A673 (cell line): Measurements from ENCODE around the gene TTBK2. TPM values are rescaled to one million over a fixed set of nuclear protein-coding genes. Genes with fewer than 3 reads are reported as not detected.

Source experiments
- BruUV-seq: library from RNA; stranded (reverse); fragments of 400-500 nt; replicated peaks from 2 replicates; lab custom pipeline; 2021; lab: Mats Ljungman, UMichigan
- CTCF ChIA-PET: fragments of 300-600 bp; sonication (Branson Sonifier 250); formaldehyde crosslinking; loops from one replicate; lab custom pipeline; 2022; ENCODE audit warnings: antibody characterized with exemption; lab: Charles Lee
- POLR2A ChIA-PET: fragments of 300-600 bp; sonication (Branson Sonifier 250); formaldehyde crosslinking; loops from one replicate; lab custom pipeline; 2022; ENCODE audit warnings: antibody characterized with exemption; ENCODE audit not compliant: low non-redundant PET; lab: Charles Lee
- DNase-seq: peaks from one replicate; pipeline ENCODE4 v3.0.0-alpha.2; 2015; ENCODE audit warnings: low spot score
- H3K27ac ChIP-seq: fragments of 200-600 bp; sonication (generic); 2 replicates; pipeline ENCODE4 v1.5.1; 2016; ENCODE audit warnings: mixed run types, low read depth, mild to moderate bottlenecking, mixed read lengths, antibody characterized with exemption, low read length; ENCODE audit not compliant: poor library complexity, severe bottlenecking
- H3K27me3 ChIP-seq: fragments of 200-600 bp; sonication (generic); replicated peaks from 2 replicates; pipeline ENCODE4 v1.6.1; 2017; ENCODE audit warnings: mixed run types, low read depth, mild to moderate bottlenecking, mixed read lengths, antibody characterized with exemption, low read length; ENCODE audit not compliant: insufficient read depth, poor library complexity
- H3K36me3 ChIP-seq: fragments of 200-600 bp; sonication (generic); 2 replicates; pipeline ENCODE4 v1.6.1; 2016; ENCODE audit warnings: mixed run types, mild to moderate bottlenecking, mixed read lengths, antibody characterized with exemption, low read length; ENCODE audit not compliant: insufficient read depth, poor library complexity, severe bottlenecking
- H3K4me1 ChIP-seq: fragments of 200-600 bp; sonication (generic); 2 replicates; pipeline ENCODE4 v1.6.1; 2017; ENCODE audit warnings: mixed run types, mild to moderate bottlenecking, mixed read lengths, antibody characterized with exemption, low read length; ENCODE audit not compliant: insufficient read depth, poor library complexity, severe bottlenecking
- H3K4me3 ChIP-seq: fragments of 200-600 bp; sonication (generic); 2 replicates; pipeline ENCODE4 v1.5.1; 2016; ENCODE audit warnings: low read depth, mixed run types, mild to moderate bottlenecking, mixed read lengths, low read length; ENCODE audit not compliant: poor library complexity, severe bottlenecking
- H3K9me3 ChIP-seq: fragments of 200-600 bp; sonication (generic); 2 replicates; pipeline ENCODE4 v1.6.1; 2016; ENCODE audit warnings: mixed run types, low read depth, mild to moderate bottlenecking, mixed read lengths, antibody characterized with exemption, low read length; ENCODE audit not compliant: poor library complexity, severe bottlenecking
- EZH2 ChIP-seq: fragments of 200-600 bp; sonication (generic); IDR thresholded peaks from 2 replicates; pipeline ENCODE4 v1.6.1; 2017; ENCODE audit warnings: borderline replicate concordance, low read depth, mild to moderate bottlenecking, mixed read lengths, antibody characterized with exemption, low read length; ENCODE audit not compliant: poor library complexity, severe bottlenecking
- intact Hi-C: fragments of 100-400 bp; cut with micrococcal nuclease; formaldehyde crosslinking; loops from one replicate; pipeline ENCODE4 v1.10.0; 2022; ENCODE audit not compliant: unreplicated experiment
- total RNA-seq: library from RNA; stranded (reverse); gene quantifications from 2 replicates; pipeline ENCODE4 v1.2.3, GENCODE V29; 2021
- TF ChIP-seq, protein P1 (sequence below): fragments of 300-800, 200-600 bp; sonication (generic); conservative IDR thresholded peaks from 2 replicates; pipeline ENCODE4 v1.5.1; 2017; ENCODE audit warnings: low read depth, mild to moderate bottlenecking, antibody characterized with exemption, low read length, moderate library complexity, mixed read lengths

Gene TTBK2
- total RNA-seq, 1 experiment from 2014 or later: 15.8 TPM

DNA sequence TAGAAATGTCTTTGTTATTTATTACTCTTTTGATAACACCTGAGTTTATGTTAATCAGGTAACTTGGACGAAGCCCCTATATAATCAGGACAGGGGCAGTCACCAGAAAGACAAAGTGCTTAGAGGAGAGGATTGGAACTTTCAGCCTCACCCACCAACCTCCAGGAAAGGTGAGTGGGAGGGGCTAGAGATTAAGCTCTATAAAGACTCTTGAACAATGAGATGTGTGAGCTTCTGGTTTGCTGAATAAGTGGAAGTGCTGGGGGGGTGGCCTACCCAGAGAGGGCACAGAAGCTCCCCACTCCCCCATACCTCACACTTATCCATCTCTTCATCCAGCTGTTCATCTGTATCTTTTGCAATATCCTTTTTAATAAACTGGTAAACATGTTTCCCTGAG, 73.9 kb downstream of the TTBK2 start:
- Histone ChIP-seq H3K36me3 (no peaks in the 10 kb centered on the region), H3K9me3 (peaks cover 7% of the 10 kb centered on the region), H3K27ac (no peak overlapping the region), H3K27me3 (no peaks in the 10 kb centered on the region), H3K4me3 (no peak overlapping the region), H3K4me1 (no peaks in the 10 kb centered on the region)
- DNase-seq: no peak
- intact Hi-C loops: no loop called here
- CTCF ChIA-PET: no interaction called here
- TF ChIP-seq EZH2: no peak
- TF ChIP-seq, protein P1, sequence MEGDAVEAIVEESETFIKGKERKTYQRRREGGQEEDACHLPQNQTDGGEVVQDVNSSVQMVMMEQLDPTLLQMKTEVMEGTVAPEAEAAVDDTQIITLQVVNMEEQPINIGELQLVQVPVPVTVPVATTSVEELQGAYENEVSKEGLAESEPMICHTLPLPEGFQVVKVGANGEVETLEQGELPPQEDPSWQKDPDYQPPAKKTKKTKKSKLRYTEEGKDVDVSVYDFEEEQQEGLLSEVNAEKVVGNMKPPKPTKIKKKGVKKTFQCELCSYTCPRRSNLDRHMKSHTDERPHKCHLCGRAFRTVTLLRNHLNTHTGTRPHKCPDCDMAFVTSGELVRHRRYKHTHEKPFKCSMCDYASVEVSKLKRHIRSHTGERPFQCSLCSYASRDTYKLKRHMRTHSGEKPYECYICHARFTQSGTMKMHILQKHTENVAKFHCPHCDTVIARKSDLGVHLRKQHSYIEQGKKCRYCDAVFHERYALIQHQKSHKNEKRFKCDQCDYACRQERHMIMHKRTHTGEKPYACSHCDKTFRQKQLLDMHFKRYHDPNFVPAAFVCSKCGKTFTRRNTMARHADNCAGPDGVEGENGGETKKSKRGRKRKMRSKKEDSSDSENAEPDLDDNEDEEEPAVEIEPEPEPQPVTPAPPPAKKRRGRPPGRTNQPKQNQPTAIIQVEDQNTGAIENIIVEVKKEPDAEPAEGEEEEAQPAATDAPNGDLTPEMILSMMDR: no peak
- BruUV-seq: no TSS peak
- POLR2A ChIA-PET: no interaction called here

DNA sequence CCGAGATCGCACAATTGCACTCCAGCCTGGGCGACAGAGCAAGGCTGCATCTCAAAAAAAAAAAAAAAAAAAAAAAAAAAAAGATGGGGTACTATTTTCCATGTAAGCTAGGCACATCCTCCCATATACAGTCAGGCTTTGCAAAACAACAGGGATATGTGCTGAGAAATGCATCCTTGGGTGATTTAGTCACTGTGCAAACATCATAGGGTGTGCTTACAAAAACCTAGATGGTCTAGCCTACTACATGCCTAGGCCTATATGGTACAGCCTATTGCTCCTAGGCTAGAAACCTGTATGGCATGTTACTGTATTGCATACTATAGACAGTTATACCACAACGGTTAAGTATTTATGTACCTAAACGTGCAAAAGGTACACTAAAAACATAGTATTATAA, 75.0 kb downstream of the TTBK2 start:
- intact Hi-C loops: no loop called here
- no peak overlapping the region for H3K27ac ChIP-seq
- H3K4me3 ChIP-seq: no peak overlapping the region
- no peaks in the 10 kb centered on the region for H3K36me3 ChIP-seq
- H3K4me1 ChIP-seq: no peaks in the 10 kb centered on the region
- peaks cover 7% of the 10 kb centered on the region for H3K9me3 ChIP-seq
- no TSS peak for BruUV-seq
- DNase-seq: no peak
- H3K27me3 ChIP-seq: no peaks in the 10 kb centered on the region
- CTCF ChIA-PET: no interaction called here
- no peak for TF ChIP-seq EZH2
- TF ChIP-seq, protein P1: no peak
- POLR2A ChIA-PET: no interaction called here

DNA sequence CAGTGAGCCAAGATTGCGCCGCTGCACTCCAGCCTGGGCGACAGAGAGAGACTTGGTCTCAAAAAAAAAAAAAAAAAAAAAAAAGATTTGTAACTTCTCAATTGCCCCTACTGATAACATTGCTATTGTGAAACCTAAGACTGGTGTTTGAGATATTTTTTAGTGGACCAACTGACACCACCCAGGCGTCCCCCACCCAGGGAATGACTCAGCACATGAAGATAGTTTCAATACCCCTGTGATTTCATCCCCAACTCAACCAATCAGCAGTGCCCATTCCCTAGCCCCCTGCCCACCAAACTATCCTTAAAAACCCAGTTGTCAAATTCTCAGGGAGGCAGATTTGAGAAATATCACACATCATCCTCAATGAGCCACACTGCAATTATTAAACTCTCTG, 76.9 kb downstream of the TTBK2 start:
- TF ChIP-seq, protein P1: no peak
- no peak for TF ChIP-seq EZH2
- H3K4me1 ChIP-seq: no peaks in the 10 kb centered on the region
- intact Hi-C loops: no loop called here
- H3K27me3 ChIP-seq: no peaks in the 10 kb centered on the region
- BruUV-seq: no TSS peak
- H3K27ac ChIP-seq: no peak overlapping the region
- peaks cover 7% of the 10 kb centered on the region for H3K9me3 ChIP-seq
- no peaks in the 10 kb centered on the region for H3K36me3 ChIP-seq
- no peak overlapping the region for H3K4me3 ChIP-seq
- DNase-seq: no peak
- ChIA-PET POLR2A (no interaction called here), CTCF (no interaction called here)
